HepG2 (cell line): ENCODE measurements around the gene OR6S1. TPM values are rescaled to one million over a fixed set of nuclear protein-coding genes. Genes with fewer than 3 reads are reported as not detected.

Source experiments
- ATAC-seq: fragments of 200-7000 bp; cut with Tn5 transposase; 3 replicates; pipeline ENCODE4 v1.9.1; 2020; ENCODE audit warnings: mild to moderate bottlenecking, moderate library complexity
- BruUV-seq: library from RNA; stranded (reverse); fragments of 400-500 nt; replicated peaks from 2 replicates; lab custom pipeline; 2021; lab: Mats Ljungman, UMichigan
- CTCF ChIA-PET: fragments of 300-600 bp; formaldehyde crosslinking; extraction: SDS; loops from one replicate; lab custom pipeline; 2021; ENCODE audit warnings: low total read pairs, inconsistent platforms, low intra/inter-chr PET ratio; lab: Yijun Ruan, JAX
- POLR2A ChIA-PET: fragments of 350-600 bp; sonication (Branson Sonifier 250); formaldehyde crosslinking; loops from one replicate; lab custom pipeline; 2020; ENCODE audit warnings: antibody characterized with exemption, inconsistent platforms; lab: Yijun Ruan, JAX
- DNase-seq: peaks from one replicate; pipeline ENCODE4 v3.0.0-alpha.2; 2015; ENCODE audit warnings: low spot score
- FAIRE-seq: peaks from 3 replicates; lab custom pipeline; 2011; peaks lifted over from hg19 to GRCh38; lab: Jason Lieb, UNC
- H2AFZ ChIP-seq: one replicate; pipeline ENCODE4 v1.6.1; 2011; ENCODE audit warnings: low read length, inconsistent platforms
- H3K27ac ChIP-seq: fragments of 300-600 bp; 3 replicates; pipeline ENCODE4 v1.8.0; 2011; ENCODE audit warnings: mixed run types, mild to moderate bottlenecking, mixed read lengths, low read length, inconsistent platforms; ENCODE audit not compliant: insufficient read depth; ENCODE audit errors: extremely low read length
- H3K27me3 ChIP-seq, 2 experiments: fragments of 200-600 bp in 1 of 2; 2 replicates in 1 of 2; 3 replicates in 1 of 2; pipeline versions ENCODE4 v1.6.0 to v1.8.0; 2011; ENCODE audit warnings: low read length in 2 of 2, mild to moderate bottlenecking in 2 of 2, moderate library complexity in 2 of 2, inconsistent platforms in 1 of 2; ENCODE audit not compliant: insufficient read depth in 2 of 2, control insufficient read depth in 1 of 2
- H3K36me3 ChIP-seq, 2 experiments: fragments of 200-600 bp in 1 of 2; replicated peaks in 1 of 2; 2 replicates in 1 of 2; 3 replicates in 1 of 2; pipeline versions ENCODE4 v1.5.1 to v1.8.0; 2011; ENCODE audit warnings: low read length in 2 of 2, inconsistent platforms in 1 of 2; ENCODE audit not compliant: insufficient read depth in 2 of 2, control insufficient read depth in 1 of 2
- H3K4me1 ChIP-seq: 2 replicates; pipeline ENCODE4 v1.5.1; 2012; ENCODE audit warnings: low read length, inconsistent platforms; ENCODE audit not compliant: insufficient read depth
- H3K4me2 ChIP-seq: 2 replicates; pipeline ENCODE4 v1.6.0; 2011; ENCODE audit warnings: low read depth, low read length, inconsistent platforms
- H3K4me3 ChIP-seq, 3 experiments: fragments of 200-600 bp in 1 of 3; sonication (generic), shearing (Covaris generic) in 1 of 3; replicated peaks in 1 of 3; 2 replicates each; pipeline ENCODE4 v1.5.1; 2011 to 2016; ENCODE audit warnings: low read length in 3 of 3, inconsistent platforms in 2 of 3, low read depth in 2 of 3, mild to moderate bottlenecking in 2 of 3, control low read depth in 1 of 3, mixed read lengths in 1 of 3; ENCODE audit not compliant: insufficient read depth in 1 of 3
- H3K79me2 ChIP-seq: one replicate; pipeline ENCODE4 v1.6.1; 2011; ENCODE audit warnings: low read length, inconsistent platforms; ENCODE audit not compliant: insufficient read depth
- H3K9ac ChIP-seq: 2 replicates; pipeline ENCODE4 v1.6.0; 2011; ENCODE audit warnings: mild to moderate bottlenecking, low read depth, low read length, inconsistent platforms; ENCODE audit not compliant: insufficient read depth
- H3K9me3 ChIP-seq: 2 replicates; pipeline ENCODE4 v1.5.1; 2012; ENCODE audit warnings: mild to moderate bottlenecking, low read length
- H4K20me1 ChIP-seq: 2 replicates; pipeline ENCODE4 v1.6.0; 2011; ENCODE audit warnings: inconsistent platforms, mild to moderate bottlenecking, low read length, moderate library complexity; ENCODE audit not compliant: insufficient read depth
- AGO1 ChIP-seq: fragments of 200-400 bp; formaldehyde crosslinking; IDR thresholded peaks from 2 replicates; pipeline ENCODE4 v1.6.1; 2017; ENCODE audit warnings: mild to moderate bottlenecking, low read depth, low read length, moderate library complexity; ENCODE audit not compliant: poor library complexity, severe bottlenecking
- HNRNPH1 ChIP-seq: fragments of 200-400 bp; formaldehyde crosslinking; optimal IDR thresholded peaks from 2 replicates; pipeline ENCODE3; 2017; ENCODE audit warnings: mild to moderate bottlenecking, low read depth, low read length
- KLF12 ChIP-seq: sonication (generic); formaldehyde crosslinking; IDR thresholded peaks from 2 replicates; pipeline ENCODE4 v1.4.0; 2020; ENCODE audit warnings: missing genetic modification reagents, borderline replicate concordance
- MED1 ChIP-seq: sonication (generic); formaldehyde crosslinking; IDR thresholded peaks from 2 replicates; pipeline ENCODE4 v1.4.0; 2020; ENCODE audit warnings: missing genetic modification reagents
- NR3C1 ChIP-seq: sonication (generic); formaldehyde crosslinking; IDR thresholded peaks from 2 replicates; pipeline ENCODE4 v1.4.0; 2020; ENCODE audit warnings: missing genetic modification reagents
- RBAK ChIP-seq: sonication (generic); formaldehyde crosslinking; IDR thresholded peaks from 2 replicates; pipeline ENCODE4 v1.5.1; 2020; ENCODE audit warnings: mild to moderate bottlenecking, missing genetic modification reagents
- SUZ12 ChIP-seq: fragments of 150-350 bp; IDR thresholded peaks from 2 replicates; pipeline ENCODE4 v1.6.1; 2014; ENCODE audit warnings: low read depth, low read length
- ZBTB38 ChIP-seq: sonication (generic); formaldehyde crosslinking; IDR thresholded peaks from 2 replicates; pipeline ENCODE4 v1.5.1; 2020; ENCODE audit warnings: mild to moderate bottlenecking, missing genetic modification reagents
- ZNF225 ChIP-seq: sonication (generic); formaldehyde crosslinking; IDR thresholded peaks from 2 replicates; pipeline ENCODE4 v1.4.0; 2020; ENCODE audit warnings: mild to moderate bottlenecking, missing genetic modification reagents
- ZNF484 ChIP-seq: sonication (generic); formaldehyde crosslinking; IDR thresholded peaks from 2 replicates; pipeline ENCODE4 v1.5.1; 2020; ENCODE audit warnings: mild to moderate bottlenecking, low read depth, missing genetic modification reagents, borderline replicate concordance
- ZNF720 ChIP-seq: sonication (generic); formaldehyde crosslinking; IDR thresholded peaks from 2 replicates; pipeline ENCODE4 v1.4.0; 2020; ENCODE audit warnings: missing genetic modification reagents
- WGBS: methylation state at CpG from one replicate; pipeline ENCODE4 v1.1.6; 2017; ENCODE audit warnings: low lambda C conversion rate; 5-methylcytosine and 5-hydroxymethylcytosine counted together
- in situ Hi-C: cut with HindIII; loops from 2 replicates; pipeline ENCODE4 v1.10.0; 2017; ENCODE audit warnings: low pct_unique_long_range_greater_than_20kb; ENCODE audit not compliant: extremely low pct_ligation_motif_present
- intact Hi-C: fragments of 100-400 bp; cut with micrococcal nuclease; formaldehyde crosslinking; loops from one replicate; pipeline ENCODE4 v1.10.0; 2022; ENCODE audit not compliant: unreplicated experiment
- polyA plus RNA-seq, 8 experiments: library from polyadenylated mRNA; depleted of rRNA in 3 of 8; stranded (reverse) in 7 of 8; unstranded in 1 of 8; fragments of >200 nt; fragmentation: Illumina TruSeq in 4 of 8; extraction: Trizol in 4 of 8; gene quantifications; 2 replicates each; pipeline versions ENCODE4 v1.2.1 to v1.2.3, GENCODE V29; 2011 to 2016; ENCODE audit warnings: low read depth in 4 of 8, missing spikeins in 1 of 8, mixed read lengths in 1 of 8; ENCODE audit not compliant: insufficient read depth in 1 of 8
- total RNA-seq, 5 experiments: library from RNA; depleted of rRNA; stranded (reverse); fragments of >200 nt; fragmentation: Illumina TruSeq; extraction: Trizol; gene quantifications; 2 replicates each; pipeline ENCODE4 v1.2.3, GENCODE V29; 2016; ENCODE audit warnings: low read depth in 1 of 5
- TF ChIP-seq, protein P1 (sequence below): sonication (generic); formaldehyde crosslinking; IDR thresholded peaks from 2 replicates; pipeline ENCODE4 v1.4.0; 2020; ENCODE audit warnings: missing genetic modification reagents
- TF ChIP-seq, protein P2 (sequence below): sonication (generic); formaldehyde crosslinking; IDR thresholded peaks from 2 replicates; pipeline ENCODE4 v1.5.1; 2020; ENCODE audit warnings: mild to moderate bottlenecking, missing genetic modification reagents, borderline replicate concordance

OR6S1 gene
- total and polyA plus RNA-seq, 2 of the 13 experiments (the other 11 are each of a cell fraction or from before 2014, with no cell fraction given), result 0.09 TPM; not detected in 1

DNA sequence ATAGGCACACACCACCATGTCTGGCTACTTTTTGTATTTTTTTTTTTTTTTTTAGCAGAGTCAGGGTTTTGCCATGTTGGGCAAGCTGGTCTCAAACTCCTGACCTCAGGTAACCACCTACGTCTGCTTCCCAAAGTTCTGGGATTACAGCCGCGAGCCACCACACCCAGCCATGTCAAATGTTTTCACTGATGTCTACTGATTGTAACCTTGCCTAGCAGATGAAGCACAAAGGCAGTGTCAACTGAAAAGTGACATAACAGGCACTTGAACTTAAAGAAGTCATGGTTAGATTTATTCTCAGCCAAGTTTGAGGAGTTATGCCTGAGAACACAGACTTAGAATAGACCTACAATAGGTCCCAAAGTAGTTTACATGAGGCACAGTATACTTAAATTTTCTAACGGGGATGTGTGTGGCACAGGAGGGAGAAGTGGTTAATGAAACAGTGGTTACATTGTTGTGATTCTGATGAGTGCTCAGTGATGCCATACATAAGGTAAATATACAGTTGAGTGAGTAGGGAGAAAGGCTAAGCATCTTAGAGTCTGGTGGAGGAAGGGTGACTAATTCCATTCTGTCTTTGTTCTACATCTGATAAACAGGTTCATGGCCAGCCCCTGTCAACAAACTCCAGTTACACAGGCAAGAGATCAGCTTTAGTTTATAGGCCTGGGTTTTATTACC lies 30.2 kb upstream of the OR6S1 start:
- peak; percentile 54 for FAIRE-seq
- H3K27ac ChIP-seq, result peak overlapping the region; percentile 69
- intact Hi-C loops, result loop anchor here (1.0 kb wide), 1 partner anchor 10 kb away; no protein-coding TSS in a partner anchor
- no peak for TF ChIP-seq ZNF225 (CRISPR knock-in tag)
- TF ChIP-seq ZBTB38 (CRISPR knock-in tag), result no peak
- no peak for TF ChIP-seq SUZ12
- no peak for TF ChIP-seq NR3C1
- no peak for TF ChIP-seq RBAK (CRISPR knock-in tag)
- peak; percentile 83 for TF ChIP-seq MED1
- TF ChIP-seq ZNF720, result no peak
- no peak for TF ChIP-seq KLF12
- TF ChIP-seq ZNF484 (CRISPR knock-in tag), result no peak
- TF ChIP-seq, protein P1, sequence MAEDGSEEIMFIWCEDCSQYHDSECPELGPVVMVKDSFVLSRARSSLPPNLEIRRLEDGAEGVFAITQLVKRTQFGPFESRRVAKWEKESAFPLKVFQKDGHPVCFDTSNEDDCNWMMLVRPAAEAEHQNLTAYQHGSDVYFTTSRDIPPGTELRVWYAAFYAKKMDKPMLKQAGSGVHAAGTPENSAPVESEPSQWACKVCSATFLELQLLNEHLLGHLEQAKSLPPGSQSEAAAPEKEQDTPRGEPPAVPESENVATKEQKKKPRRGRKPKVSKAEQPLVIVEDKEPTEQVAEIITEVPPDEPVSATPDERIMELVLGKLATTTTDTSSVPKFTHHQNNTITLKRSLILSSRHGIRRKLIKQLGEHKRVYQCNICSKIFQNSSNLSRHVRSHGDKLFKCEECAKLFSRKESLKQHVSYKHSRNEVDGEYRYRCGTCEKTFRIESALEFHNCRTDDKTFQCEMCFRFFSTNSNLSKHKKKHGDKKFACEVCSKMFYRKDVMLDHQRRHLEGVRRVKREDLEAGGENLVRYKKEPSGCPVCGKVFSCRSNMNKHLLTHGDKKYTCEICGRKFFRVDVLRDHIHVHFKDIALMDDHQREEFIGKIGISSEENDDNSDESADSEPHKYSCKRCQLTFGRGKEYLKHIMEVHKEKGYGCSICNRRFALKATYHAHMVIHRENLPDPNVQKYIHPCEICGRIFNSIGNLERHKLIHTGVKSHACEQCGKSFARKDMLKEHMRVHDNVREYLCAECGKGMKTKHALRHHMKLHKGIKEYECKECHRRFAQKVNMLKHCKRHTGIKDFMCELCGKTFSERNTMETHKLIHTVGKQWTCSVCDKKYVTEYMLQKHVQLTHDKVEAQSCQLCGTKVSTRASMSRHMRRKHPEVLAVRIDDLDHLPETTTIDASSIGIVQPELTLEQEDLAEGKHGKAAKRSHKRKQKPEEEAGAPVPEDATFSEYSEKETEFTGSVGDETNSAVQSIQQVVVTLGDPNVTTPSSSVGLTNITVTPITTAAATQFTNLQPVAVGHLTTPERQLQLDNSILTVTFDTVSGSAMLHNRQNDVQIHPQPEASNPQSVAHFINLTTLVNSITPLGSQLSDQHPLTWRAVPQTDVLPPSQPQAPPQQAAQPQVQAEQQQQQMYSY (CRISPR knock-in tag), result no peak
- no peak for TF ChIP-seq AGO1
- TF ChIP-seq, protein P2, sequence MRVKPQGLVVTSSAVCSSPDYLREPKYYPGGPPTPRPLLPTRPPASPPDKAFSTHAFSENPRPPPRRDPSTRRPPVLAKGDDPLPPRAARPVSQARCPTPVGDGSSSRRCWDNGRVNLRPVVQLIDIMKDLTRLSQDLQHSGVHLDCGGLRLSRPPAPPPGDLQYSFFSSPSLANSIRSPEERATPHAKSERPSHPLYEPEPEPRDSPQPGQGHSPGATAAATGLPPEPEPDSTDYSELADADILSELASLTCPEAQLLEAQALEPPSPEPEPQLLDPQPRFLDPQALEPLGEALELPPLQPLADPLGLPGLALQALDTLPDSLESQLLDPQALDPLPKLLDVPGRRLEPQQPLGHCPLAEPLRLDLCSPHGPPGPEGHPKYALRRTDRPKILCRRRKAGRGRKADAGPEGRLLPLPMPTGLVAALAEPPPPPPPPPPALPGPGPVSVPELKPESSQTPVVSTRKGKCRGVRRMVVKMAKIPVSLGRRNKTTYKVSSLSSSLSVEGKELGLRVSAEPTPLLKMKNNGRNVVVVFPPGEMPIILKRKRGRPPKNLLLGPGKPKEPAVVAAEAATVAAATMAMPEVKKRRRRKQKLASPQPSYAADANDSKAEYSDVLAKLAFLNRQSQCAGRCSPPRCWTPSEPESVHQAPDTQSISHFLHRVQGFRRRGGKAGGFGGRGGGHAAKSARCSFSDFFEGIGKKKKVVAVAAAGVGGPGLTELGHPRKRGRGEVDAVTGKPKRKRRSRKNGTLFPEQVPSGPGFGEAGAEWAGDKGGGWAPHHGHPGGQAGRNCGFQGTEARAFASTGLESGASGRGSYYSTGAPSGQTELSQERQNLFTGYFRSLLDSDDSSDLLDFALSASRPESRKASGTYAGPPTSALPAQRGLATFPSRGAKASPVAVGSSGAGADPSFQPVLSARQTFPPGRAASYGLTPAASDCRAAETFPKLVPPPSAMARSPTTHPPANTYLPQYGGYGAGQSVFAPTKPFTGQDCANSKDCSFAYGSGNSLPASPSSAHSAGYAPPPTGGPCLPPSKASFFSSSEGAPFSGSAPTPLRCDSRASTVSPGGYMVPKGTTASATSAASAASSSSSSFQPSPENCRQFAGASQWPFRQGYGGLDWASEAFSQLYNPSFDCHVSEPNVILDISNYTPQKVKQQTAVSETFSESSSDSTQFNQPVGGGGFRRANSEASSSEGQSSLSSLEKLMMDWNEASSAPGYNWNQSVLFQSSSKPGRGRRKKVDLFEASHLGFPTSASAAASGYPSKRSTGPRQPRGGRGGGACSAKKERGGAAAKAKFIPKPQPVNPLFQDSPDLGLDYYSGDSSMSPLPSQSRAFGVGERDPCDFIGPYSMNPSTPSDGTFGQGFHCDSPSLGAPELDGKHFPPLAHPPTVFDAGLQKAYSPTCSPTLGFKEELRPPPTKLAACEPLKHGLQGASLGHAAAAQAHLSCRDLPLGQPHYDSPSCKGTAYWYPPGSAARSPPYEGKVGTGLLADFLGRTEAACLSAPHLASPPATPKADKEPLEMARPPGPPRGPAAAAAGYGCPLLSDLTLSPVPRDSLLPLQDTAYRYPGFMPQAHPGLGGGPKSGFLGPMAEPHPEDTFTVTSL (CRISPR knock-in tag), result peak; percentile 83
- no peak for TF ChIP-seq HNRNPH1

More for the DNA sequence above, 30.2 kb upstream of the OR6S1 start:
- no peaks in the 10 kb centered on the region for H3K79me2 ChIP-seq
- 0% methylated on average over 4 of the region's 4 CpGs for WGBS
- CTCF ChIA-PET, result interaction anchor here (1.2 kb wide), 1 partner anchor 12 kb away, joined by 3 read pairs; no protein-coding TSS in a partner anchor
- in situ Hi-C loops, result no loop called here
- ATAC-seq (peak; percentile 85), DNase-seq (peak; percentile 96)
- peak overlapping the region; percentile 55 for H3K4me2 ChIP-seq
- H3K4me3 ChIP-seq, result no peak overlapping the region
- peaks cover 70% of the 10 kb centered on the region for H3K4me1 ChIP-seq
- H3K9ac ChIP-seq, result peak overlapping the region; percentile 18; the same call in 1 of the 2 replicates
- no peaks in the 10 kb centered on the region for H3K36me3 ChIP-seq
- no peaks in the 10 kb centered on the region for H4K20me1 ChIP-seq
- H3K27me3 ChIP-seq, result no peaks in the 10 kb centered on the region
- BruUV-seq, result no TSS peak
- no peaks in the 10 kb centered on the region for H3K9me3 ChIP-seq
- POLR2A ChIA-PET, result interaction anchor here (0.9 to 7.8 kb wide), 6 partner anchors 11 to 329 kb away, joined by 3 to 141 read pairs (median 4); partner anchors contain the start of genes PARP2 and RNASE4
- no peak overlapping the region for H2AFZ ChIP-seq
